ENCODE data around the gene PDIA5.

DNA sequence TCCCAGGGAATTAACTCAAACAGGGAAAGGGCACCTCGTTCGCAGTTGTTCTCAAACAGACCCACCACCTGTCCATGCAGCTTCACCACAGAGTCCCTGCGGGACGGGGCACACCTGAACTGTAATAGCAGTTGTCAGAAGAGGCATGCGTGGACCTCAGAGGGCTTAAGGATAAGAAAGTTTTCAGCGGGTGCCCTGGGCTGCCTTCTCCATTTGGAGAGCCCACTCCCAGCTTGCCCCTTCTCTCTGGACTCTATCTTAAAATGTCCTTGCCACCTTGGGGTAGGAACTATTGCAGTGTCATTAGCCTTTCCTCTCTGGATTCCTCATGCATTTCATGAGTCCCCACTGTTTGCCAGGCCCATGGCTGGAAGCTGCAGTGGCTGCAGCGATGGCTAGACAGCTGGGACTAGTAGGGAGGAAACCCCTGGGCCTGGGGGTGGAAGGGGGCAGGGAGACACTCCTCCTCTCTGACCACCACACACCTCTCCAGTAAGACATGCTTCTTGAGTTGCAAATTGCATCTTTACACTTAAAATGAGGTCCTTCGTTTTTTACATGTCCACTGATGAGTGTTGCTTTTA lies 33.5 kb downstream of the PDIA5 start:
- TF ChIP-seq, protein P1, sequence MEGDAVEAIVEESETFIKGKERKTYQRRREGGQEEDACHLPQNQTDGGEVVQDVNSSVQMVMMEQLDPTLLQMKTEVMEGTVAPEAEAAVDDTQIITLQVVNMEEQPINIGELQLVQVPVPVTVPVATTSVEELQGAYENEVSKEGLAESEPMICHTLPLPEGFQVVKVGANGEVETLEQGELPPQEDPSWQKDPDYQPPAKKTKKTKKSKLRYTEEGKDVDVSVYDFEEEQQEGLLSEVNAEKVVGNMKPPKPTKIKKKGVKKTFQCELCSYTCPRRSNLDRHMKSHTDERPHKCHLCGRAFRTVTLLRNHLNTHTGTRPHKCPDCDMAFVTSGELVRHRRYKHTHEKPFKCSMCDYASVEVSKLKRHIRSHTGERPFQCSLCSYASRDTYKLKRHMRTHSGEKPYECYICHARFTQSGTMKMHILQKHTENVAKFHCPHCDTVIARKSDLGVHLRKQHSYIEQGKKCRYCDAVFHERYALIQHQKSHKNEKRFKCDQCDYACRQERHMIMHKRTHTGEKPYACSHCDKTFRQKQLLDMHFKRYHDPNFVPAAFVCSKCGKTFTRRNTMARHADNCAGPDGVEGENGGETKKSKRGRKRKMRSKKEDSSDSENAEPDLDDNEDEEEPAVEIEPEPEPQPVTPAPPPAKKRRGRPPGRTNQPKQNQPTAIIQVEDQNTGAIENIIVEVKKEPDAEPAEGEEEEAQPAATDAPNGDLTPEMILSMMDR (conservative IDR thresholded peaks at IDR 0.05; ENCODE audit: low read depth, low read length) = no peak
- no peak for TF ChIP-seq MAFK (IDR thresholded peaks at IDR 0.05; ENCODE audit: low read depth, low read length)
- TF ChIP-seq MXI1 (IDR thresholded peaks at IDR 0.05; ENCODE audit: borderline replicate concordance, low read depth, low read length) = no peak
- TF ChIP-seq MAZ (IDR thresholded peaks at IDR 0.05; ENCODE audit: borderline replicate concordance, low read depth, low read length) = no peak
- TF ChIP-seq FOS (IDR thresholded peaks at IDR 0.05; ENCODE audit: low read depth, low read length) = no peak
- no peak for TF ChIP-seq POLR2A (IDR thresholded peaks at IDR 0.05; ENCODE audit: low read depth, low read length)
- no peak for TF ChIP-seq CEBPB (IDR thresholded peaks at IDR 0.05; ENCODE audit: low read depth, low read length)
- no peak for TF ChIP-seq SMC3 (IDR thresholded peaks at IDR 0.05; ENCODE audit: low read depth, low read length)
- no peak for TF ChIP-seq RAD21 (IDR thresholded peaks at IDR 0.05; ENCODE audit: low read length)
- no peak for TF ChIP-seq NFE2L2 (IDR thresholded peaks at IDR 0.05; ENCODE audit: low read depth, low read length)
- TF ChIP-seq, protein P2, sequence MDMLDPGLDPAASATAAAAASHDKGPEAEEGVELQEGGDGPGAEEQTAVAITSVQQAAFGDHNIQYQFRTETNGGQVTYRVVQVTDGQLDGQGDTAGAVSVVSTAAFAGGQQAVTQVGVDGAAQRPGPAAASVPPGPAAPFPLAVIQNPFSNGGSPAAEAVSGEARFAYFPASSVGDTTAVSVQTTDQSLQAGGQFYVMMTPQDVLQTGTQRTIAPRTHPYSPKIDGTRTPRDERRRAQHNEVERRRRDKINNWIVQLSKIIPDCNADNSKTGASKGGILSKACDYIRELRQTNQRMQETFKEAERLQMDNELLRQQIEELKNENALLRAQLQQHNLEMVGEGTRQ (IDR thresholded peaks at IDR 0.05; ENCODE audit: low read depth, low read length) = no peak
- TF ChIP-seq RFX5 (IDR thresholded peaks at IDR 0.05; ENCODE audit: low read depth, low read length) = no peak
- no peak for TF ChIP-seq BHLHE40 (IDR thresholded peaks at IDR 0.05; ENCODE audit: low read depth, low read length)
